GM18861 (cell line): Measurements from ENCODE around the gene KLHL25.
"Not testable (repeated sequence)": the region's sequence is repeated elsewhere in the genome, so short reads cannot be mapped to it uniquely, and the experiment has no call there.

ENCODE experiments used
- ATAC-seq: cut with Tn5 transposase; IDR thresholded peaks from one replicate; pipeline ENCODE4 v1.9.1; 2021; ENCODE audit not compliant: unreplicated experiment

KLHL25 gene

DNA sequence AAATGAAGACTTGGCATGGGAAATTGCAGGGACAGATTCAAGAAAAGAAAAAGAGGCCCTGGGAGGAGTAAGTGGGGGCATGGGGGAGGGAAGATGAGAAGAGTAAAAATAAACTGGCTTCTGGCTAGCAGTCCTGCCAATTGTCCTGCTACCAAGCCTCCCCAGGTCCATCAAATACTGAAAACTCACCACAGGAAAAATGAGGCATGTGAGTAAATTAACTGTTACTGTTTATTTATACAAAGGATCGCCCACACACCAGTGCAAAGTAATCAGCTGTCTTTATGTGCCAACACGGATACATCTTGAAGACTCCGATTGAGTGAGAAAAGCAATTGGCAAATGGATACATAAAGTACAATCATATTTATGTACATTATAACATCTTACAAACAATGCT lies 10.7 kb upstream of the KLHL25 start:
- no peak for ATAC-seq

- ATAC-seq, result no peak
Measured at GRCh38 chr15:85804481-85805170, 9.9 kb upstream of the KLHL25 start.

- ATAC-seq, result not testable (repeated sequence)
Measured at GRCh38 chr15:85802617-85803016, 7.9 kb upstream of the KLHL25 start.

GRCh38 chr15:85800478-85801123 lies 5.9 kb upstream of the KLHL25 start:
- no peak for ATAC-seq

- not testable (repeated sequence) for ATAC-seq
Measured at GRCh38 chr15:85796371-85796770, 1.6 kb upstream of the KLHL25 start.

GRCh38 chr15:85795337-85796305 lies 896 bp upstream of the KLHL25 start:
- ATAC-seq, result no peak

DNA sequence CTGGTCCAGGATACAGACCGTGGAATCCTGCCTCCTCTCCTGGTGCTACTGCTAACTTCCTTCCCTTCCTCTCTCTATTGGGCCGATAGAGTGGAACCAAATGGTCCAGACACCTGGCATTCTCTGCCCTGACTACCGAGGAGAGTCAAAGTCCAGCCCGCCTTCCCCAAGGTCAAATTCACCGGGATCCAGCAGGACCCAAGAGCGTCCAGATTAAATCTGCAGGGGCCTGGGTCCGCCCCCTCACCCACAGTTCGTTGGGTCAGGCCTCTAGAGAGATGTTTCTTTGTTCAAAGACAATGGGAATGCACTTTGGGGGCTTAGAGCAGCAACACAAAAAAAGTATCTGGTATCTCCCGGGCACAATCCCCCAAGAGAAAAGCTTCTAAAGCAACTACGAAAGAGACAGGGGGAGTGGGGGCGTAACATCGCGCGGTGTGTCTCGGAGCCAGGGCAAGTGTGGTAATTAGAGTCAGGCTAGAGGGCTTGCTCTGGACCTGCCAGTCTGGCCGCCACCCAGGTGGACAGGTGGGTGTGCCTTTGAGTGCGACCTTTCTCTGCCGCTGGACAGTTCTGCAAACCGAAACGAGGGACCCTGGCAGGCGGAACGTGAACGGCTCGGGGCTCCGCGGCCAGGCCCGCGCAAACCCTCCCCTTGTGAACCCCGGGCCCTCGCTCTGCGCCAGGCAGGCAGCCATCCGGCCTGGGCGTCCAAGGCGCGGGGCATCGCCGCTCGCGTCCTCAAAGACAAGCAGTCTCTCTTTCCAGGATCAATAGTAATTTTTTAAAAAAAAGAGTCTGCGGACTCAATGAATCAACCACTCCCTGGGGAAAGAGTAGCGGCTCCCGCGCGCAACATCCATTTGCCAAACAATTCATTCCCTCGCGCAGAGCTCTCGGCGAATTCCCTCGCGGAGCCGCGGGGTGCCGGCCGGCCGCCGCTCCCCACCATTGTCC lies 806 bp downstream of the KLHL25 start:
- ATAC-seq, result peak; percentile 32

DNA sequence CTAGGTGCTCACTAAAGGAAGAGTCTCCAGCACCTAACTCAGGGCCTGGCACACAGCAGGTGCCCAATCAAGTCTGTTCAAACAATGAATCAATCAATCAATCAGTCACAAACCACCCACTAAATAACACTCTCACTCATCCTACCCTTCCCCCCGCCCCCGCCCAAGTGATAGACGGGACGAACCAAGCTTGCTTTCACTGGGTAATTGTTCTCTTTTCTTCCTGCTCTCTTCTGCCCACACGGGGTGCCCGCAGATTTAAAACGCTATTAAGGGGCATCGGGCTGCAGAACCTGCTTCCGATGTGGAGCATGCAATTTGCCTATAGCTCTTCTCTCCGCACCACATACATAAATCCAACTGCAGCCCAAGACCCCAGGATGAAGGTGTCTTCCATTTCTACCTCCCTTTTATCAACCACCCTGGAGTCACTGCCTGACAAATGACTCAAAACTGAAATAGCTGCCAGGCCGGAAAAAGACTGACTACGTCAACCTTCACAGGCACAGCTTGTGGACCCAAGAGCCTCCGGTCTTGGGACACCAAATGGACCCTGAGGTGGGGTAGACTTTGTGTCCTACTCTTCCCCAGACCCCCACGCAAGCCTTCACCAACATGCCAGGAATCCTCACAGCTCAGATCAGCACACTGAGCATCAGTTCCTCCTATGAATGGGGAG lies 1.7 kb downstream of the KLHL25 start:
- ATAC-seq, result no peak

DNA sequence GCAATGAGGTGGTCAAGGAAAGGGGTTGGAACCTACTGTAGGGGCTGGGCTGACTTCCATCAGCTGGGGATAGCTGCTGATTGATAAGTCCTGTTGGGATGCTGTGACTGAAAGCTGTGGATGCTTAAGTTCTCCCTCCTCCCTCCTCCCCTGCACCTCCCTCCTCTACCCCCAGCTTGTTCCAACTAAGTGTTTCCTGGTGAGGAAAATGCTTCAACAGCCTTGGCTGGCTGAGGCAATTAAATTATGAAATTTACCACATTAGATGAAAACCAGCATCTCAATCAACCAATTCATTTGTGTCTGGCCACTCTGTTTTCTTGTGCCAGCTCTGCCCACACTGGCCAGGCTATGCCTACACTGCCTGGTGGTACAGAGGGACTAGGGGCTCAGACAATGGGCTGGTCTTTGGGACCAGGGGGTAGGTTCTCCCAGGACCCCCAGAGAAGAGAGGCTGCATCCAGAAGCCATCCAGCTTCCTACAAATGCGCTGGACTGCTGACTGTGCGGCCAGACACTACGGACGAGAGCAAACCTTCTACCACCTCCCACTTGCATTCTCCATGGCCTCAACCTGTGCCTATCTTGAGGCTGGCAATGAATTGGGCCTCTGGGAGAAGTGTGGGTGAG lies 2.5 kb downstream of the KLHL25 start:
- ATAC-seq, result no peak

DNA sequence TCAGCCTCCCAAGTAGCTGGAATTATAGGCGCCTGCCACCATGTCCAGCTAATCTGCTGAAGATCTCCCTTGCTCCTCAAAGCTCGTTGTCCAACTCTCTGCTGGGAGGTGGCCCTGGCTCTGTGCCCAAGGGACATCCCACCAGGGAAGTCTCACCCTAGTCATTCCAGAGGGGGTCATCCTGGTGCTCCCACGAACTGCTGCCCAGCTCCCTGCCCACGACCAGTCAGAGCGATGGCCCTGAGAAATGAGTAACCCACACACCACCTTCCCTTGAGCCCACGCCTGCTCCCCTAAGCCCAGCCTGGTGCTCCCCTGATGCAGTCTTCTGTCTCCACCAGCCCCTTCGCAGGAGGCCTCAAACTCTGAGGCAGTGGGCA lies 5.2 kb downstream of the KLHL25 start:
- no peak for ATAC-seq

GRCh38 chr15:85788771-85789495 lies 5.8 kb downstream of the KLHL25 start:
- ATAC-seq, result no peak

- ATAC-seq, result no peak
Measured at GRCh38 chr15:85786781-85787114, 8.0 kb downstream of the KLHL25 start.

DNA sequence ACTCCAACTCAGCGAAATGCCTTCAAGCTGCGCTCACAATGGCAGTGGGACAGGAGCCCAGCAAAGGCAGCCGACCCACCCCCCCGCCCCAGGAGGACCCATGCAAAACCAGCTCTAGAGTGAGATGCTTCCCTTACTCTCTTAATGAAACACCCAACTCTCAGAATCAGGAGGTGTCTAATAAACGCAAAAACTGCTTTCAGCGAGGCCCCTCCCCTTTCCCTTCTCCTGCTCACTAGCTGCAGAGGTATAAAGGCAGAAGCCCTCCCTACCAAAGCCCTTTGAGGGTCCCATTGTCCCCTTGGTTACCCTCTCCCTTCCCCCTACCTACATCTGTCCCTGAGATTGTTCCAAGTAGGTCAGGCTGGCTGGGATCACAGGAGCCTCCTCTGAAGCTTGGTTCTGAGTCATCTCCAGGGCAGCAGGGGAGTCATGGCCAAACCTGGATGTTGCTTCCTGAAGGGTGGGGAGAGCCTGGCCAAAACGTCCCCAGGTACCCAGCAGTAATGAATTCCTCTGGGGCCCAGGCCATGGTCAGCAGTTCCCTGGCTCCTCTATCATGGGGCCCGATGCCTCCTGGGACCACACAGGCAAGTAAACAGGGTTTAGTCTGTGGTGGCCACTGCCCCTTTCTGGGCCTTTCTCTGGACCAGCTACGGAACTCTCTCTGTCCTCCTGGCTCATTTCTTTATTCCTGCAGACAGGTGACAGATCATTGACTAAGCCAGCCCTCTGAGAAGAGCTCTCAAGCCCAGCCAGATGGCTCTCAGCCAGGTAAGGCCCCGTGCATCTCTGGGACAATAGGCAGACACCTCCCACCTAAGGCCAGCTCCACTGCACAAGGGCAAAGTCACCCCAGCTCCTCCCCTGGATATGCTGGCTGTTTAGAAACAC lies 8.6 kb downstream of the KLHL25 start:
- ATAC-seq, result no peak

DNA sequence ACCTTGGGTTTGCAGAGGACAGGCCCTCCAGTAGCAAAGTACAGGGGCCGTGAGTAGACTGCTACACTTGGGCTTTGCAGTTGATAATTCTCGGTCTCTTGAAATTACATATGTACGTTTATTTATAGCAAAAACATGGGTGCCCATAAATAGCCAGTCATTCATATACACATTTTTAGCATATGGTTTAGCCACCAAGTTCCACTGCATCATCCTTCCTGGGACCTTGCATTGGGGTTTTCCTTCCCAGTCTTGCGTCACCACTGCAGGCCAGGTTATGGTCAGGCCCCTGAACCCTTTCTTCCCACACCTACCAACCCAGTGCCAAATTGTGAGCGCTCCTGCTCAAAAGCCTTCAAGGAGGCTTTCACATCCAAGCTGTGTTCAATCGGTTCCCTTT lies 12.7 kb downstream of the KLHL25 start:
- ATAC-seq, result no peak

GRCh38 chr15:85781099-85781498 lies 13.6 kb downstream of the KLHL25 start:
- no peak for ATAC-seq

DNA sequence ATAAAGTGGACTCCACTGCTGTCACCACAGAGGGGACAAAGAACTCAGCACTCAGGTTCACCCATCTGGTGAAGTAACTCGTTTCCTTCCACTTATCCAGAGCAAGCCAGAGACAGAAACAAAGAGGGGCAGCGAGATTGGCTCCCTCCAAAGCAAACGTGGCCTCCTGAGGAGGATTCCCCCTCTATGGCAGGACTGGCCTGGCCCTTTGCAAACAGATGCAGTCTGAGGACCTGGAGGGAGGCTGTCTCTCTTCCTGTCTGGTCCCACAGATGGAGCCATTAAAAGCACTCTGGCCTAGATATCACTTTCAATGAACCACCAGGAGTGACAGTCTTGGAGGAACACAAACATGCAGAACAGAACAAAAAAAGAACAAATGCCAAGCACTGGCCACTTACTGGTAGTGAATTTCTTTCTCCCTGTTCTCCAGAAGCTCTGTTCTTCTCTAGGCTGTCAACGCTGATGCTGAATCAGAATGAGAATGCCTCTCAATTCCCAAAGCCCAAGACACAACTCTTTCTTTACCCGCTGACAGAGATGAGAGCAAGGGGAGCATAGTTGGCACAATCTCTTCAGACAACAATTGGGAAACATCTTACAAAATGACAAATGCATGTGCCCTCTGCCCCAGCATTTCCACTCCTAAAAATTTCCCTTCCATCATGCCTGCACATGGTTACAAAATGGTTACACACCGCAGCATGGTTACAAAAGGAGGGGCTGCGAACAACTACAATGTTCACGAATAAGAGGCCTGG lies 14.3 kb downstream of the KLHL25 start:
- no peak for ATAC-seq

DNA sequence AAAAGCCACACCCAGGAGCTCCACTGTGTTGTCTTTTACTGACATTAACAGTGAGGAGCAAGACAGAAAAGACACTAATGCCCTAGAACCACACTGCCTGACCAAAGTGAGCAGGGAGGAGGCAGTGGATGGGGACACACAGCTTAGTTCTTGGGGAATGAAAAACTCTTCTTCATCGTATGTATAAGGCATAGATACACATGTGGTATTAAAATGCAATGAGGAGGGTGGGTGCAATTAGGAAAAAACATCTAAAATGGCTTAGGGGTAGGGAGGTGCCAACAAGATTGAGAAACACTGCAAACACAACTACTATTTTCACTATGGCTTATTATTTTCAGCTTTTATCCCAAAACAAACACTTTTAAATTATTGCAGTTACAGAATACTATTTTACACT lies 15.5 kb downstream of the KLHL25 start:
- ATAC-seq, result no peak
